MM.1S (cell line): ENCODE results near the gene PIK3IP1.
"Not testable (repeated sequence)": the region's sequence is repeated elsewhere in the genome, so short reads cannot be mapped to it uniquely, and the experiment has no call there.

Experiments used
- DNase-seq: peaks from one replicate; pipeline ENCODE4 v3.0.0-alpha.2; 2015
- H2AFZ ChIP-seq: fragments of 300-600 bp; sonication (generic); 2 replicates; pipeline ENCODE4 v1.6.0; 2016; ENCODE audit warnings: antibody characterized with exemption, low read length
- H3F3A ChIP-seq: fragments of 300-600 bp; sonication (generic); 2 replicates; pipeline ENCODE4 v1.6.1; 2016; ENCODE audit warnings: mild to moderate bottlenecking, antibody characterized with exemption, low read length, moderate library complexity, mixed read lengths; ENCODE audit not compliant: insufficient read depth
- H3K27ac ChIP-seq: fragments of 300-600 bp; sonication (generic); 2 replicates; pipeline ENCODE4 v1.5.1; 2016; ENCODE audit warnings: mild to moderate bottlenecking, low read length
- H3K27me3 ChIP-seq: fragments of 300-600 bp; sonication (generic); replicated peaks from 2 replicates; pipeline ENCODE4 v1.6.0; 2016; ENCODE audit warnings: low read length; ENCODE audit not compliant: insufficient read depth
- H3K36me3 ChIP-seq: fragments of 300-600 bp; sonication (generic); replicated peaks from 2 replicates; pipeline ENCODE4 v1.6.1; 2016; ENCODE audit warnings: mild to moderate bottlenecking, low read length, mixed read lengths; ENCODE audit not compliant: insufficient read depth
- H3K4me1 ChIP-seq: fragments of 300-600 bp; sonication (generic); 2 replicates; pipeline ENCODE4 v1.6.1; 2016; ENCODE audit warnings: low read length, mixed read lengths
- H3K4me2 ChIP-seq: fragments of 300-600 bp; sonication (generic); 2 replicates; pipeline ENCODE4 v1.6.0; 2016; ENCODE audit warnings: low read depth, low read length
- H3K4me3 ChIP-seq: fragments of 300-600 bp; sonication (generic); 2 replicates; pipeline ENCODE4 v1.5.1; 2016; ENCODE audit warnings: low read length, mixed read lengths
- H3K79me2 ChIP-seq: fragments of 300-600 bp; sonication (generic); 2 replicates; pipeline ENCODE4 v1.6.1; 2016; ENCODE audit warnings: mixed run types, low read length, mixed read lengths
- H3K9ac ChIP-seq: fragments of 300-600 bp; sonication (generic); 2 replicates; pipeline ENCODE4 v1.6.1; 2016; ENCODE audit warnings: low read length, mixed read lengths
- H3K9me2 ChIP-seq: fragments of 300-600 bp; sonication (generic); replicated peaks from 2 replicates; pipeline ENCODE4 v1.6.1; 2016; ENCODE audit warnings: mild to moderate bottlenecking, low read length, mixed read lengths; ENCODE audit not compliant: insufficient read depth
- H3K9me3 ChIP-seq: fragments of 300-600 bp; sonication (generic); replicated peaks from 2 replicates; pipeline ENCODE4 v1.6.1; 2016; ENCODE audit warnings: mild to moderate bottlenecking, low read length, mixed read lengths; ENCODE audit not compliant: insufficient read depth
- H4K20me1 ChIP-seq: fragments of 300-600 bp; sonication (generic); 2 replicates; pipeline ENCODE4 v1.6.1; 2016; ENCODE audit warnings: mild to moderate bottlenecking, low read length, moderate library complexity, mixed read lengths; ENCODE audit not compliant: insufficient read depth
- CTCF ChIP-seq: fragments of 300-600 bp; sonication (generic); IDR thresholded peaks from 2 replicates; pipeline ENCODE4 v1.5.1; 2016; ENCODE audit warnings: antibody characterized with exemption, low read length, mixed read lengths
- EZH2 ChIP-seq: fragments of 300-600 bp; sonication (generic); optimal IDR thresholded peaks from 2 replicates; pipeline ENCODE3; 2017; ENCODE audit warnings: low read depth, mild to moderate bottlenecking, antibody characterized with exemption, low read length, mixed read lengths
- EZH2phosphoT487 ChIP-seq: fragments of 300-600 bp; sonication (generic); IDR thresholded peaks from 2 replicates; pipeline ENCODE4 v1.6.1; 2018; ENCODE audit warnings: antibody characterized with exemption, low read length

PIK3IP1 gene

GRCh38 chr22:31321421-31321820, 29.1 kb upstream of the PIK3IP1 start:
- Histone ChIP-seq H3K79me2 (no peaks in the 10 kb centered on the region), H3K9me2 (no peaks in the 10 kb centered on the region), H3K27me3 (no peaks in the 10 kb centered on the region), H3K4me2 (no peak overlapping the region), H3K4me1 (no peaks in the 10 kb centered on the region), H3K36me3 (no peaks in the 10 kb centered on the region), H3K4me3 (no peak overlapping the region), H2AFZ (no peak overlapping the region), H3F3A (no peaks in the 10 kb centered on the region), H3K27ac (no peak overlapping the region), H4K20me1 (no peaks in the 10 kb centered on the region), H3K9me3 (no peaks in the 10 kb centered on the region), H3K9ac (no peak overlapping the region)
- no peak for TF ChIP-seq EZH2
- TF ChIP-seq CTCF = no peak
- DNase-seq = no peak

- DNase-seq, H3F3A ChIP-seq, H3K9me3 ChIP-seq, H3K27me3 ChIP-seq, H3K27ac ChIP-seq, H3K4me2 ChIP-seq, H3K9me2 ChIP-seq, H3K9ac ChIP-seq, H3K36me3 ChIP-seq, H3K4me1 ChIP-seq, H4K20me1 ChIP-seq, H3K4me3 ChIP-seq, H3K79me2 ChIP-seq, H2AFZ ChIP-seq: not testable (repeated sequence)
Measured at GRCh38 chr22:31314220-31314619, 21.9 kb upstream of the PIK3IP1 start.

GRCh38 chr22:31313366-31314147, 21.3 kb upstream of the PIK3IP1 start:
- no peaks in the 10 kb centered on the region for H4K20me1 ChIP-seq
- peak; percentile 44 for DNase-seq
- no peaks in the 10 kb centered on the region for H3K27me3 ChIP-seq
- TF ChIP-seq CTCF = peak; percentile 82
- TF ChIP-seq EZH2 = no peak
- no peak for TF ChIP-seq EZH2phosphoT487
- no peak overlapping the region for H3K4me2 ChIP-seq
- H3K36me3 ChIP-seq = no peaks in the 10 kb centered on the region
- H3K4me3 ChIP-seq = no peak overlapping the region
- no peaks in the 10 kb centered on the region for H3K9me3 ChIP-seq
- H3K27ac ChIP-seq = no peak overlapping the region
- H3F3A ChIP-seq = 0 out of 2 replicates have a peak, but pooled peaks cover under 1% of the 10 kb centered on the region
- no peaks in the 10 kb centered on the region for H3K9me2 ChIP-seq
- no peaks in the 10 kb centered on the region for H3K79me2 ChIP-seq
- peak overlapping the region; percentile 7; the same call in 1 of the 2 replicates for H2AFZ ChIP-seq
- peaks cover 2% of the 10 kb centered on the region for H3K4me1 ChIP-seq
- H3K9ac ChIP-seq = no peak overlapping the region

DNA sequence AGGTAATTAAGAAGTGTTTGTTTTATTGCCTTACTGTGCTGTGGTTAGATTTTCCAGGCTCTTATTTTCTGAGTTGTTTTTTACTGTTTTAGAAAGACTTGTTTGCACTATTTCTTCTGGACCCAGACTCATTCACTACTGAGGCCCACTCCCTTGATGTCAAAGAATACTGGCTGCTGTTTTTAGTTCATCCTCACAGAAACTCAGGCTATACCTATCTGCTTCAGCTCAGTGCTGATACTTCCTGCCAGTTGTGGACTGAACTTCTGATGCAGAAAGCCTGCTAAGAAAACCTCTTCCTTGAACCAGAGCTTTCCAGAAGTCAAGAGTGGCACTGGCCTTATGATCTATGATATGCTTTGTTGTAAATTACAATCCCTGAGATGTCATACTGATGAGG, 15.9 kb upstream of the PIK3IP1 start:
- no peaks in the 10 kb centered on the region for H3K36me3 ChIP-seq
- TF ChIP-seq CTCF (no peak), EZH2phosphoT487 (no peak), EZH2 (no peak)
- H3K4me1 ChIP-seq = peaks cover 10% of the 10 kb centered on the region
- no peaks in the 10 kb centered on the region for H3K9me3 ChIP-seq
- no peak for DNase-seq
- peaks cover 6% of the 10 kb centered on the region; the same call in 1 of the 2 replicates for H3F3A ChIP-seq
- no peaks in the 10 kb centered on the region for H4K20me1 ChIP-seq
- H3K9me2 ChIP-seq = no peaks in the 10 kb centered on the region
- H3K79me2 ChIP-seq = no peaks in the 10 kb centered on the region
- H3K9ac ChIP-seq = no peak overlapping the region
- H3K27me3 ChIP-seq = no peaks in the 10 kb centered on the region
- H3K4me2 ChIP-seq = peak overlapping the region; percentile 11; the same call in 1 of the 2 replicates
- H3K4me3 ChIP-seq = no peak overlapping the region
- peak overlapping the region; percentile 39 for H2AFZ ChIP-seq
- H3K27ac ChIP-seq = no peak overlapping the region; the same call in 1 of the 2 replicates
